GM21529 (cell line): Measurements from ENCODE around the gene PPIAL4G.
"Not testable (repeated sequence)": the region's sequence is repeated elsewhere in the genome, so short reads cannot be mapped to it uniquely, and the experiment has no call there.

Experiments
- ATAC-seq: cut with Tn5 transposase; IDR thresholded peaks from one replicate; pipeline ENCODE4 v1.9.1; 2021; ENCODE audit not compliant: unreplicated experiment

Gene PPIAL4G

DNA sequence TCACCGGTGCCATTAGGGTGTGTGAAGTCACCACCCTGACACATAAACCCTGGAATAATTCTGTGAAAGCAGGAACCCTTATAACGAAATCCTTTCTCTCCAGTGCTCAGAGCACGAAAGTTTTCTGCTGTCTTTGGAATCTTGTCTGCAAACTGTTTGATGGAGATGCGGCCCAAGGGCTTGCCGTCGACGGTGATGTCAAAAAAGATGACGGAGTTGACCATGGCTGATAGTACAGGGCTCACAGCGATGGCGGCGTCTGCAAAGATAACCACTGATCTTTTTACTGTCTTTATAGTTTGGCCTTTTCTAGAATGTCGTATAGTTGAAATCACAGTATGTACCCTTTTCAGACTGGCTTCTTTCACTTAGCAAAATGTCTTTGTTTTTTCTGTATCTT is at the start of gene PPIAL4G:
PPIAL4G (minus strand) TSS at position 274 of the 400 bp plus-strand sequence; CDS start at position 224, 50 bp downstream.
- not testable (repeated sequence) for ATAC-seq

DNA sequence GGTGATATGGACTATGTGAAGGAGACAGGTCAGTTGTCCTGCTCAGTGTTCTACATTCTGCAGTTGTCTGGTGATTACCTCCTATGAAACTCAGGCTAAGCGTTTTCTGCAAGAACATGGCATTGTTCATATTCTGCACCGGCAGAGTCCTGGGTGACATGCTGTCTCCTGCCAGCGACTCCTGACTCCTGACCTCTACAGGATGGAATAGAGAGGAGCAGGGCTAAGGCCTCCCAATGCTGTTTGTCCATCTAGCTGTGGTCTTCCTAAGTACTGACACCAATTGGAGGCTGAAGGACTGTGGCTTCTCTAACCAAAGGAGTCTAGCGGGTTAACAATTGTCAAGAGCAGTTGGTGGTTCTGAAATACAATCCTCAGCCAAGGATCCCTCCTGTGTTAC is 49.1 kb upstream of the PPIAL4G start:
- ATAC-seq: not testable (repeated sequence)

- not testable (repeated sequence) for ATAC-seq
Observed at GRCh38 chr1:148529101-148529567, 46.0 kb upstream of the PPIAL4G start.

DNA sequence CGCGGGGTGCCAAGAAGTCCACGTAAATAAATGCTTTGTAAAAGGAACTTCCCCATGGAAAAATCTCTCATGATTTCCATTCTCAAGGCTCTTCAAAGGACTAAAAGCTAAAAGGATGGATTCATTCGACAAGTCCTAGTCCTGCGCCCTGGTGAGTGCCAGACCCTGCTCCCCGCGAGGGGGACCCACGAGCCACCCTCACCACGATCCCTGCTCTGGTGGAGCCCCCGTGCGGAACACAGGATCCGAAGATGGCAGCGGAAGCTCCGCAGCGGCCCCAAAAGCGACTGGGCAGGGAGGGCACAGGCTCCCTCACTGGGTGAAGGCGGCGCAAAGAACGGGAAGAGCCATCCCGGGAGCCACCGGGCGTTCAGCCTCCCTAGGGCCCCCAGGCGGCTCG is 45.5 kb upstream of the PPIAL4G start:
- not testable (repeated sequence) for ATAC-seq

DNA sequence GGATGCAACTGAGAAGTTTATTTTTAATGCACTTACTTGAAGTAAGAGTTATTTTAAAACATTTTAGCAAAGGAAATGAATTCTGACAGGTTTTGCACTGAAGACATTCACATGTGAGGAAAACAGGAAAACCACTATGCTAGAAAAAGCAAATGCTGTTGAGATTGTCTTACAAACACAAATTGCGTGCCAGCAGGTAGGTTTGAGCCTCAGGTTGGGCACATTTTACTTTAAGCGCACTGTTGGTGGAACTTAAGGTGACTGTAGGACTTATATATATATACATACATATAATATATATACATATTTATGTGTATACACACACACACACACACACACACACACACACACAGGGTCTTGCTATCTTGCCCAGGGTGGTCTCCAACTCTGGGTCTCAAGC is 43.5 kb upstream of the PPIAL4G start:
- ATAC-seq: not testable (repeated sequence)

GRCh38 chr1:148523205-148524144 is 40.4 kb upstream of the PPIAL4G start:
- ATAC-seq: not testable (repeated sequence)

- peak; percentile 73 for ATAC-seq
Observed at GRCh38 chr1:148522561-148523204, 39.6 kb upstream of the PPIAL4G start.

GRCh38 chr1:148522072-148522471 is 39.0 kb upstream of the PPIAL4G start:
- peak; percentile 64 for ATAC-seq

DNA sequence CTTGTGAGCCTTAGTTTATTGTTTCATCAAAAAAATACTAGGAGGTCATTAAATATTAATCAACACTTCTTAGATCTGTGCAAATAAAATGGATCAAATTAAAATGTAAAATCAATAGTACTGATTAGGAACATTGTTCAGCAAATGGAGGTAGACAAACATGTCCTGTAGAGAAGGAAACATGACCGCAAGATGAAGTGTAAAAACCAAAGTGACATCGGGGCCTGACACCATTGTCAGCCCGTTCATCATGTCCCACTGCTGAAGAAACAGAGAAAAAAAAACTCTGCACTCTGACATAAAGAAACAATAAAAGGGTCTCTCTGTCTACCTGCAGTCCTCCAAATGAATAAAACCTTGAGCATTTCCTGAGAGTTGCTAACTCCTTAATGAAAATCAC is 31.2 kb upstream of the PPIAL4G start:
- ATAC-seq: not testable (repeated sequence)

- not testable (repeated sequence) for ATAC-seq
Observed at GRCh38 chr1:148512571-148513184, 29.6 kb upstream of the PPIAL4G start.

DNA sequence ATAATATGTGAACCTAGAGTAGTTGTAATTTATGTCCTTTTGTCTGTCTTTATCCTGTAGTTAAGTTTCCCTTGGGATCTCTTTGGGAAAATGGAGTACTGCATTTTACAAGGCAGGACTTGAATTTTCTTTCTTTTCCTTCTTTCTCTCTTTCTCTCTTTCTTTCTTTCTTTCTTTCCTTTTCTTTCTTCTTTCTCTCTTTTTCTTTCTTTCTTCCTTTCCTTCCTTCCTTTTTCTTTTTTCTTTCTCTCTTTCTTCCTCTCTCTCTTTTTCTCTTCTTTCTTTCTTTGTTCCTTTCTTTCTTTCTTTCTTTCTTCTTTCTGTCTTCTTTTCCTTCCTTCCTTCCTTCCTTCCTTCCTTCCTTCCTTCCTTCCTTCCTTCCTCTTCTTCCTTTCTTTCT is 10.8 kb upstream of the PPIAL4G start:
- ATAC-seq: not testable (repeated sequence)

- not testable (repeated sequence) for ATAC-seq
Observed at GRCh38 chr1:148481134-148481533, 2.0 kb downstream of the PPIAL4G start.

GRCh38 chr1:148459694-148460093 is 23.4 kb downstream of the PPIAL4G start:
- not testable (repeated sequence) for ATAC-seq

- ATAC-seq: not testable (repeated sequence)
Observed at GRCh38 chr1:148458901-148459581, 24.1 kb downstream of the PPIAL4G start.

- not testable (repeated sequence) for ATAC-seq
Observed at GRCh38 chr1:148458398-148458797, 24.7 kb downstream of the PPIAL4G start.

DNA sequence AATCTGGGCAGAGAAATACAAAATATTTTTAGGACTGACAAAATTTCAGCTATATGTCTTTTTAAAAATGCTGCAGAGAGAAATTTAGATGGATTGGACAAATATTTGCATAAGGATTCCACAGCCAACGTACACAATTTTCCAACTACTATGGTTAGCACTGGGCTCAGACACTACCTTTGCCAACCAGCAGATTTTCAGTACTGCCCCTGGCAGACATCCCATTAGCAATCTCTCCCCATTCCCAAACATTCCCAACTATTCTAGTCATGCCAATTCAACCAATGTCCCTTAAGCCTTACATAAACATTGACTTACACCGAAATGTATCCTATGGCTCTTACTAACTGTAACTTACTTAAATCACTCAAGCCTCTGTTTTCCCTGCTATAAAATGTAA is 30.3 kb downstream of the PPIAL4G start:
- not testable (repeated sequence) for ATAC-seq

- ATAC-seq: not testable (repeated sequence)
Observed at GRCh38 chr1:148439654-148440325, 43.3 kb downstream of the PPIAL4G start.

- no peak for ATAC-seq
Observed at GRCh38 chr1:148435406-148435805, 47.7 kb downstream of the PPIAL4G start.

GRCh38 chr1:148434832-148435231 is 48.3 kb downstream of the PPIAL4G start:
- no peak for ATAC-seq

- not testable (repeated sequence) for ATAC-seq
Observed at GRCh38 chr1:148432916-148433317, 50.2 kb downstream of the PPIAL4G start.
